Vagina (tissue), 2 donors: ENCODE results near the gene WWOX. TPM values are rescaled to one million over a fixed set of nuclear protein-coding genes. Genes with fewer than 3 reads are reported as not detected.

Source experiments
- DNase-seq, 2 donors: peaks; one replicate each; pipeline ENCODE4 v3.0.0-alpha.2; 2017; ENCODE audit errors: extremely low spot score in 2 of 2
- H3K27ac ChIP-seq: fragments of 200-600 bp; sonication (generic); one replicate; pipeline ENCODE4 v1.5.1; 2019
- H3K27me3 ChIP-seq: fragments of 200-600 bp; sonication (generic); one replicate; pipeline ENCODE4 v1.5.1; 2019
- H3K36me3 ChIP-seq, 2 donors: fragments of 200-600 bp; sonication (generic); one replicate each; pipeline ENCODE4 v1.5.1; 2017 to 2019
- H3K4me1 ChIP-seq: fragments of 200-600 bp; sonication (generic); one replicate; pipeline ENCODE4 v1.5.1; 2019
- H3K4me3 ChIP-seq, 2 donors: fragments of 200-600 bp; sonication (generic); 1 replicate in 1 of 2; 2 replicates in 1 of 2; pipeline ENCODE4 v1.5.1; 2016 to 2019
- H3K9me3 ChIP-seq: fragments of 200-600 bp; sonication (generic); one replicate; pipeline ENCODE4 v1.5.1; 2019
- POLR2A ChIP-seq, 2 donors: fragments of 450-650 bp; IDR thresholded peaks; one replicate each; pipeline ENCODE4 v1.6.1; 2017; ENCODE audit warnings: antibody characterized with exemption in 2 of 2, mild to moderate bottlenecking in 2 of 2, moderate library complexity in 2 of 2
- POLR2AphosphoS5 ChIP-seq, 2 donors: sonication (generic); formaldehyde crosslinking; IDR thresholded peaks; one replicate each; pipeline ENCODE4 v1.9.0; 2017; ENCODE audit warnings: antibody characterized with exemption in 2 of 2, mild to moderate bottlenecking in 2 of 2, low read depth in 1 of 2; ENCODE audit not compliant: insufficient read depth in 1 of 2
- intact Hi-C: fragments of 100-400 bp; cut with DNase I; formaldehyde crosslinking; loops from one replicate; pipeline ENCODE4 v1.15.1; 2023
- total RNA-seq: library from RNA; depleted of rRNA; stranded (reverse); fragments of >200 nt; gene quantifications from one replicate; pipeline ENCODE4 v1.2.3, GENCODE V29; 2016
- TF ChIP-seq, protein P1 (sequence below), 3 experiments: fragments of 450-650 bp in 2 of 3; fragments of 200-600 bp in 1 of 3; sonication (generic) in 1 of 3; IDR thresholded peaks; one replicate each; pipeline ENCODE4 v1.5.1; 2017 to 2019; ENCODE audit warnings: antibody characterized with exemption in 3 of 3, mild to moderate bottlenecking in 2 of 3, moderate library complexity in 2 of 3

Gene WWOX
- total RNA-seq, 1 donor from 2014 or later = 33.1 TPM

DNA sequence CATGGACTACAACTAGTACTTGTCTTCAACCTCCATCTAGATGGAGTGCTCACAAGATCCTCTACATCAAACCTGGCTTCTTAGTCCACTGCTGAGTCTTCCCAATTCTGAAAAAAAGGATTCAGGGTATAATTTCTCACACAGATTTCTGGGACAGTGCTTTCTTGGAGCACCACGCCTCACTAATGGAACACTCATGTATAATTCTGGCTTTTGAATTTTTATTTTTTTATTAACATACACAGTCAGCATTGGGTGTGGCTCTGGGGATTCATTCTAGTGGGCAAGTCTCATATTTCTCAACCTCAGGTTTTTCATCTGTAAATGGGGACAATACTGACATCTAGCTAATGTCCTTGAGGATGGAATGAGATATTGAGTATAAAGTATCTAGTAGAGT, 696.0 kb downstream of the WWOX start:
- no peak overlapping the region for H3K27ac ChIP-seq
- no peaks in the 10 kb centered on the region for H3K4me1 ChIP-seq
- H3K4me3 ChIP-seq = no peak overlapping the region
- H3K9me3 ChIP-seq = no peaks in the 10 kb centered on the region
- no peak for TF ChIP-seq POLR2AphosphoS5 (IDR thresholded peaks at IDR 0.05; ENCODE audit: insufficient read depth in 1 of 2, low read depth in 1 of 2)
- TF ChIP-seq, protein P1, sequence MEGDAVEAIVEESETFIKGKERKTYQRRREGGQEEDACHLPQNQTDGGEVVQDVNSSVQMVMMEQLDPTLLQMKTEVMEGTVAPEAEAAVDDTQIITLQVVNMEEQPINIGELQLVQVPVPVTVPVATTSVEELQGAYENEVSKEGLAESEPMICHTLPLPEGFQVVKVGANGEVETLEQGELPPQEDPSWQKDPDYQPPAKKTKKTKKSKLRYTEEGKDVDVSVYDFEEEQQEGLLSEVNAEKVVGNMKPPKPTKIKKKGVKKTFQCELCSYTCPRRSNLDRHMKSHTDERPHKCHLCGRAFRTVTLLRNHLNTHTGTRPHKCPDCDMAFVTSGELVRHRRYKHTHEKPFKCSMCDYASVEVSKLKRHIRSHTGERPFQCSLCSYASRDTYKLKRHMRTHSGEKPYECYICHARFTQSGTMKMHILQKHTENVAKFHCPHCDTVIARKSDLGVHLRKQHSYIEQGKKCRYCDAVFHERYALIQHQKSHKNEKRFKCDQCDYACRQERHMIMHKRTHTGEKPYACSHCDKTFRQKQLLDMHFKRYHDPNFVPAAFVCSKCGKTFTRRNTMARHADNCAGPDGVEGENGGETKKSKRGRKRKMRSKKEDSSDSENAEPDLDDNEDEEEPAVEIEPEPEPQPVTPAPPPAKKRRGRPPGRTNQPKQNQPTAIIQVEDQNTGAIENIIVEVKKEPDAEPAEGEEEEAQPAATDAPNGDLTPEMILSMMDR (IDR thresholded peaks at IDR 0.05) = no peak
- TF ChIP-seq POLR2A (IDR thresholded peaks at IDR 0.05) = no peak
- no peaks in the 10 kb centered on the region for H3K27me3 ChIP-seq
- no peak for DNase-seq
- intact Hi-C loops = no loop called here
- H3K36me3 ChIP-seq = no peaks in the 10 kb centered on the region

DNA sequence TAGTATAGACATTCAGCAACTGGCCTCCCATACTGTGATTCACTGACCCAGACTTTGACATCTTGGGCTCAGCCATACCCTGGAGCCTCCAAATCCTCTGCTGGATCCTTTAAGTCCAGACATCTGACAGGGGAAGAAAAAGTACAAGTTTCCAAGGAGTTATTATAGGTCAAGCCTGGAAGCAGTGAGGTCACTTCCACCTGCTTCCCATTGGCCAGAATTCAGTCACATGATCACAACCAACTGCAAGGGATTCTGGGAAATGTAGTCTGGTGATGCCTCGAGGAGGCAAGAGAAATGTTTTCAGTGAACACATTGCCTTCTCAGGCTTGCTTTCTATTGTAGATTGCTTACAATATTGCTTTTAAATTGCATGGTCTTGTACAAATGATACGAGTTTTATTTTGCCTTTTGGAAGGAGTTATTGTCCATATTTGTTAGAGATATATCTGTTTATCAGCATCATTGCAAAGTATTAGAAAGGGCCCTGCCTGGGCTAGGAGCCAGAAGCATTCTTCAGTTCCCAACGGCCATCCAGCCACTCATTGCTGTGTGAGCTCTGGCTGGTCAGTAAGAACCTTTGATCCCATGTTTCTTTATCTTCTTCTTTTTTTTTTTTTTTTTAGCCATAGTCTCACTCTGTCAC, 696.9 kb downstream of the WWOX start:
- Histone ChIP-seq H3K4me3 (no peak overlapping the region), H3K27ac (no peak overlapping the region), H3K27me3 (no peaks in the 10 kb centered on the region), H3K4me1 (no peaks in the 10 kb centered on the region), H3K36me3 (no peaks in the 10 kb centered on the region), H3K9me3 (no peaks in the 10 kb centered on the region)
- TF ChIP-seq POLR2AphosphoS5 (IDR thresholded peaks at IDR 0.05; ENCODE audit: insufficient read depth in 1 of 2, low read depth in 1 of 2) (no peak), POLR2A (IDR thresholded peaks at IDR 0.05) (no peak)
- TF ChIP-seq, protein P1 (IDR thresholded peaks at IDR 0.05) = no peak
- no peak for DNase-seq
- intact Hi-C loops = no loop called here

DNA sequence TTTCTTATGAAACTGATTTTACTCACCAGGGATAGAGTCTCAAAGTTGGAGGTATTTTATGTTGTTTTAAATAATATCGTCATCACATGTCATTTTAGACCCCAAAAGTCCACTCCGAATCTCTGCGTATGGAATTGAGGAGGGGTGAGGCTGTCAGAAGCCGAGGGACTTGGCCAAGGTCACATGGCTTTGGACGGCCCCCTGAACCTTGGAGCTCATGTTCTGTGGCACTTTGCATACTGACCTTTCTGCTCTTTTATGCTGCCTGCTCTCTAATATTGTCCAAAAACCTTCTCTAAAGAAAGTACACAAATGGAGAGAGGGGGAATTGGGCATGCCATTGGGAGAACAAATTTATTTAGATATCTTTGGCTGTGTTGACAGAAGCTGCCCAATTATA, 700.0 kb downstream of the WWOX start:
- intact Hi-C loops = no loop called here

DNA sequence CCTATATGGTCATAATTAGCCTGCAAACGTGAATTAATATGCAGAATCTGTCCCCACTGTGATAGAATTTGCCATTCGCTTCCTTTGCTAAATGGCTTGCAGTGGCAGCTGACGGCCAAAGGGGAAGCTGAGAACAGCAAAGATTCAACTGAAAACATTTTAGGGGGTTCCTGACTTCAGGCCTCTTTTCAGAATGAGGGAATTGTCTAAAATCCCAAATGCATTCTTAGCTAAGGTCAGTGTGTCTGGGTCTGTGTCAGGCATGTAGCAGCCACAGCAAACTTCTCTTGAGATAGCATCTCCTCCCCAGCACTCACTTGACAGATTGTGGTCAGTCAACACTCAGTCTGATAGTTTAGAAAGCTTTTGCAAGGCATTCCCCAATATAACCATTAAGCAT, 701.1 kb downstream of the WWOX start:
- Histone ChIP-seq H3K9me3 (no peaks in the 10 kb centered on the region), H3K27ac (no peak overlapping the region), H3K36me3 (no peaks in the 10 kb centered on the region), H3K4me1 (no peaks in the 10 kb centered on the region), H3K27me3 (no peaks in the 10 kb centered on the region), H3K4me3 (no peak overlapping the region)
- intact Hi-C loops = no loop called here
- TF ChIP-seq POLR2A (IDR thresholded peaks at IDR 0.05) = no peak
- no peak for TF ChIP-seq POLR2AphosphoS5 (IDR thresholded peaks at IDR 0.05; ENCODE audit: insufficient read depth in 1 of 2, low read depth in 1 of 2)
- TF ChIP-seq, protein P1 (IDR thresholded peaks at IDR 0.05) = no peak
- DNase-seq = no peak

More for the DNA sequence above, 700.0 kb downstream of the WWOX start:
- Histone ChIP-seq H3K36me3 (no peaks in the 10 kb centered on the region), H3K4me1 (no peaks in the 10 kb centered on the region), H3K27me3 (no peaks in the 10 kb centered on the region), H3K9me3 (no peaks in the 10 kb centered on the region), H3K4me3 (no peak overlapping the region), H3K27ac (no peak overlapping the region)
- no peak for DNase-seq
- TF ChIP-seq, protein P1 (IDR thresholded peaks at IDR 0.05) = no peak
- no peak for TF ChIP-seq POLR2A (IDR thresholded peaks at IDR 0.05)
- TF ChIP-seq POLR2AphosphoS5 (IDR thresholded peaks at IDR 0.05; ENCODE audit: insufficient read depth in 1 of 2, low read depth in 1 of 2) = no peak

DNA sequence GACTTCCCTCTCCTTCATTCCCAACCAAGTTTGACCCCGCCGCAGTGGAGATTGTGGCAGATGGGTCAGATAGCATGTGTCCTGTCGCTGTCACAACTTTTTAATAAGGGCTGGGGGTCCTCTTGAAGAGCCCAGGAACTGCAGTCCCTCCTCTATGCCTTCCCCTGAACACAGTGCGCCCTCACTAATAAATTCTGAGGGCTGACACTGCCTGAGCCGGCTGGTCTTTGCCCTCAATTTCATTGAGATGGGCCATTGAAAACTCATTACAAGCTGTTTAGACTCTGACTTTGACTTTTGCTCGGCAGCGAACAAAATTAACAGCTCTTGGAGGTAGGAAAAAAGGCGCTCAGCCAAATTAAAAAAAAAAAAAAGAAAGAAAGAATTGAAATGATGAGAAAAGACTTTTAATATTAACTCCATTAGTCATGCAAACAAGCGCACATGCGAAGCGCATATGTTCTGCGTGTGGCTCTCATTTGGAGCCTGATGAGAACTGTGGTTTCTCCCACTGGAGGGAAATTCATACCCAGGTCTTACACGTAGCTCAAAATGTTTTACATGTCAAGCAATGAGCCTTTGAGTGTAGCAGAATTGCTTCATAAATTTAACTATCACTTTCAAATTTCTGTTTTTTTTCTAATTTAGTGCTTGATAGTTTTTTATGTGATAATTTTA, 704.7 kb downstream of the WWOX start:
- intact Hi-C loops = no loop called here
- no peaks in the 10 kb centered on the region for H3K4me1 ChIP-seq
- H3K27ac ChIP-seq = no peak overlapping the region
- TF ChIP-seq POLR2A (IDR thresholded peaks at IDR 0.05) (no peak), POLR2AphosphoS5 (IDR thresholded peaks at IDR 0.05; ENCODE audit: insufficient read depth in 1 of 2, low read depth in 1 of 2) (no peak)
- TF ChIP-seq, protein P1 (IDR thresholded peaks at IDR 0.05) = no peak
- H3K4me3 ChIP-seq = no peak overlapping the region
- H3K36me3 ChIP-seq = no peaks in the 10 kb centered on the region
- no peak for DNase-seq
- no peaks in the 10 kb centered on the region for H3K27me3 ChIP-seq
- H3K9me3 ChIP-seq = no peaks in the 10 kb centered on the region
